ENCODE results near the gene MAD1L1.

The MAD1L1 gene

DNA sequence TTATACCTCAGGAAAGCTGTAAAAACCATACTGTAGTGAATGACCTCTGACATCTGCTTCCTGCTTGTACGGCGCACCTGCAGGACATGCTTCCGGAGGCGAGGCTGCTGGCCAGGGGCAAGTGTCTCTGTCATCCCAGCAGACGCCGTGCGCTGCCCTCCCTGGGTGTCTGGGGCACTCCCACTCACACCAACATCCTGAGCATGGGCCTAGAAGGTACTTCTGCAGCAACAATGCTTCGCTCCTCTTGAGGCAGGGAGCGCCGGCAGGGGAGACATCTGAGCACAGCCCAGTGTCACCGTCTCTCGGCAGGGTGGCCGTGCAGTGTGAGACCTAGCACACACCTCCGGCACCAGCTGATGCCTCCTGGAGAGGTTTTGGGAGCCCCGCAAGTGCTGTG is 269.2 kb downstream of the MAD1L1 start:
- DNase-seq, result no peak

DNA sequence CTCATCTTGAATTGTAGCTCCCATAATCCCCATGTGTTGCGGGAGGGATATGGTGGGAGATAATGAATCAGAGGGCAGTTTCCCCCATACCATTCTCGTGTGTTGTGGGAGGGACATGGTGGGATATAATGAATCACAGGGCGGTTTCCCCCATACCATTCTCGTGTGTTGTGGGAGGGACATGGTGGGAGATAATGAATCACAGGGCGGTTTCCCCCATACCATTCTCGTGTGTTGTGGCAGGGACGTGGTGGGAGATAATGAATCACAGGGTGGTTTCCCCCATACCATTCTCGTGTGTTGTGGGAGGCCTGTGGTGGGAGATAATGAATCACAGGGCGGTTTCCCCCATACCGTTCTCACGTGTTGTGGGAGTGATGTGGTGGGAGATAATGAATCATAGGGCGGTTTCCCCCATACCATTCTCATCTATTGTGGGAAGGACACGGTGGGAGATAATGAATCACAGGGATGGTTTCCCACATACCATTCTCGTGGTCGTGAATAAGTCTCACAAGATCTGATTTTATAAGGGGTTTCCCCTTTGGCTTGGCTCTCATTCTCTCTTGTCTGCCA is 271.0 kb downstream of the MAD1L1 start:
- DNase-seq, result peak in 1 of 2 experiments; percentile 61

- no peak for DNase-seq
Observed at GRCh38 chr7:1959305-1959704, 273.4 kb downstream of the MAD1L1 start.

- DNase-seq, result no peak
Observed at GRCh38 chr7:1957471-1958225, 275.1 kb downstream of the MAD1L1 start.

DNA sequence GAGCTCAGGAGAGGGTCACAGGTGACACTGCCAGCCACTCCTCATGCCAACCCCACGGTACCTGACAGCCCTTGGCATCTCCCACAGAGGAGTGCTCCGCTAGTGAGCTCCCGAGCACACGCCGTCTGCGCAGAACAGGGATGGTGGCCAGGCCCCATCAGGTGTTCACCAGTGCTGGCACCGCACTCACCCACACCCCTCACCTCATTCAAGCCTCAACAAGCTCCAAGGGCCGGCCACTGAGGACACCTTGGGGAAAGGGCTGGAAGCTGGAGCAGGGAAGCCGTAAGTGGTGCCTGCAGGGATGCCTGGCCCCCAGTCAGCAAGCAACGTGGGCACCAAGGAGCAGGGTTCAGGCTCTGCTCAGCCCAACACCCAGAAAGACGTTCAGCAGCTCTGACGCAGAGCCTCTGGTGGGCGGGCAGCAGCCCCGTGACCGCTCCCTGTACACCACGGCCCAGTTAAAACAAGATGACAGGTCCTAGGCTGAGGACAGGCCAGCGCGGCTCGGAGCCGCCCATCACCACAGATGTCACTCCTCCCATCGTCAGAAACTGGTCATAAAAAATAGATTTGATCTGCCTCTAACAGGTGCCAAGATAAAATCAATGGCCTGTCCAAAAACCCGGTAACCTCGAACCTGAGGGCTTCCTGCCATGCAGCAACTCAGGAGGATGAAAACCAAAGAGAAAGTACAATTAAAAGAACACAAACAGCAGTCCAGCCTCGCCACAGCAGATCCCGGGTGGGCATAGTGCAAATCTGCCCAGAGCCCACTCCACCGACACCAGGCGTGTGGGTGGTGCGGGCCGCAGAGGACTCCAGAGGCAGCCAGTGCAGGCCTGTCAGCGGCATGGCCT is 275.9 kb downstream of the MAD1L1 start:
- DNase-seq, result no peak

- no peak for DNase-seq
Observed at GRCh38 chr7:1956141-1956540, 276.6 kb downstream of the MAD1L1 start.

DNA sequence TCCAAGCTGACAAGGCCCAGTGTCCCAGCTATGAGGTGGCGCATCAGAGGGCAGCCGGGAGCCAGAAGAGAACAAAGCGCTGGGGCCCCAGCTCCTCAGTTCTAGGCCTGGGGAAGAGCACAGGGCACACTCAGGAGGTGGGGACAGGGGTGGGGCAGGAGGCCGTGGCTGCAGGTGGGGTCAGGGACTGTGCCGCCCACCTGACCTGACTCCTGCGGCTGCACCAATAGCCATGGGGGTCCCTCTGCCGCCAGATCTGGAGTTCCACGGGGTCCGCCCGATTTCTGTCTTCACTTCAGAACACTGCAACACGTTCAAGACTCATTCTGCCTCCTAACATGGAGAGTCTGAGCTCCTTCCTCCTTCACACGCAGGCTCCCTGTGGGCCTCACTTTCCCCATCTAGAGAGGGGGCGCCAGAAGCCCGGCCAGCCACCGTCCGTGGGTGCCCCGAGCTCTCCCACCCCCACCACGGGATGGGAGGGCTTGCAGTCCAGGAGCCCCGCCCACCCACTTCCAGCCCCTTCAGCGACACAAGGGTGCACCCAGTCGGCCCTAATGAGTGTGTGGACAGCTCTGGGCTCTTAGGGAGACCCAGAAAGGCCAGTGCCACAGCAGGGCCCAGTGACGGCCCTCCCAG is 278.3 kb downstream of the MAD1L1 start:
- no peak for DNase-seq

- DNase-seq, result no peak
Observed at GRCh38 chr7:1953199-1954190, 279.2 kb downstream of the MAD1L1 start.

DNA sequence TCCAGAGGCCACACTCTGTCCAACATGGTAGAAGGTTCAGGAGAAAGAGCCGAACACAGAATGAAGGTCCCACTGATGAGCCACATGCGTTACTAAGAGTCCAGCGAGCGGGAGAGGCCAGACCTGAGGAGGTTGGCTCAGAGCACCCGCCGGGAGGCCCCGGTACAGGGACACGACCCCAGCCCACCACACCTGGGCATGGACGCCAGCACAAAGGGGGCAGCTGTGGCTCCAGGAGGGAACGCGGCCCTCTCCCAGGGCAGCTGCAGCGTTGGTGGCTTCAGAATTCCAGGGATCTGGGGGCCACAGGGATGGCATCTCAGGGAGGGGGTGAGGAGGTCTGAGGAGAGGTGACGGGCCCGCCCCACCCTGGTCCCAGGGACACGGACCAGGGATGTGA is 280.0 kb downstream of the MAD1L1 start:
- no peak for DNase-seq

GRCh38 chr7:1952169-1952760 is 280.5 kb downstream of the MAD1L1 start:
- DNase-seq, result no peak

GRCh38 chr7:1951600-1951999 is 281.1 kb downstream of the MAD1L1 start:
- DNase-seq, result no peak

DNA sequence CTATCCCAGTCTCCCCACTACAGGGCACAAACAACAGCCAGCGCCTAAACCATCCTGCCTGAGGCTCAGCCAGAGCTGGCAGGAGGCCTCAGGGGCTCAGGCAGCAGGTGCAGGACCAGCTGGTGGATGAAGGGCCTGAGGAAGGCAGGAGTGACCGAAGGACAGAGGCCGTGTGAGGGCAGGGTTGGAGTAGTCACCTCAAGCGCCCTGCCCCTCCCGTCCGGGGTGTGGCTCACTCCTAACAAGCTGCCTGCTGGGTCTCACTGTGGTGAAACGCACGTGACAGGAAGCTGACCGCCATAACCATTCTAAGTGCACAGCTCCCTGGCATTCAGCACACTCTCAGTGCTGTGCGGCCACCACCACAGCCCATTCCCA is 281.6 kb downstream of the MAD1L1 start:
- no peak for DNase-seq

DNA sequence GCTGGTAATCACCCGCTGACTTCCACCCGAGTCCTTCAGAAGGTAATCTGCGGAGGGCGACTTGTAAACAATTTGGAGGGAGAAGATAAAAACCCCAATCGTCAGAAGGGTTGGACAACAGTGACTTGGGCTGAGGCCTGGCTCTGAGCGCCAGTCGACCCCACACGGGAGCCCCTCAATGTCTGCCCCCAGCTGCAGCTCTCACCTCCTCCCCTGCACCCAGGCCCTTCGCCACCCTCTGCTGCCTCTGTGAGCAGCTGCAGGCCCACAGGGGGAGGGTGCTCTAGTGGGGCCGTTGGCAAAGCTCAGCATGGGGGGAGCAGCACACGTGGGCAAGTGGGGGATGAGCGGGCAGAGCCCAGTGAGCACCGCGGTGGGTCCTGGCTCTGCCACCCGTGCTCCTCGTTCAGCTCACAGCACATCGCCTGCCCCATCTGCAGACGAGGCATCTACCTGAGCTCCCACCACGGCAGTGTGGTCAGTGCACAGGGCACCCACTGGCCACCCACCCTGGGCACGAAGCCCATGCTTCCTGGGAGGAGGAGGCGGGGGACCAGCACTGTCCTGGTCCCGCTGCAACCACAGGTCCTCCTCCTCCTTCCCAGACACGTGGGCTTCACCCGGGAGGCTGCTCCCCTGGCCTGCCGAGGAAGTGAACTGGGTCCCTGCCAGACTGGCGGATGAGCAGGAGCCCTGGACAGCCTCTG is 282.1 kb downstream of the MAD1L1 start:
- DNase-seq, result no peak

GRCh38 chr7:1950066-1950451 is 282.7 kb downstream of the MAD1L1 start:
- DNase-seq, result no peak

DNA sequence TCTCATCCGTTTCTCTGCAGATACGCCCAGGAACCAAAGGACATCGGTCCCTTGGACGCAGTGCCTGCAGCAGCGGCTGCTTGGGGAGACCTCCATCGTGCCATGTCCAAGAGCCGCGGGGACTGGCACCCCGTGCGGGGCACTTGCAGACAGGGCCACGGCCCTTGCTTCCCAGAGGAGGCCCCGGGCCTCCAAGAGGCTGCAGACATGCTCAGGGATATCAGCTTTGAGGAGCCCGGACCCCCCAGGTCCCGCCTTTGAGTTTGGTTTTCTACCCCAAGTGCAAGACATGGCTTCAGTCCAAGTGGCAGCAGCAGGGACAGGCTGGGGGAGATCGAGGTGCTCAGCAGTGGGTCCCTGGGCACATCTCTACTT is 283.1 kb downstream of the MAD1L1 start:
- DNase-seq, result no peak

DNA sequence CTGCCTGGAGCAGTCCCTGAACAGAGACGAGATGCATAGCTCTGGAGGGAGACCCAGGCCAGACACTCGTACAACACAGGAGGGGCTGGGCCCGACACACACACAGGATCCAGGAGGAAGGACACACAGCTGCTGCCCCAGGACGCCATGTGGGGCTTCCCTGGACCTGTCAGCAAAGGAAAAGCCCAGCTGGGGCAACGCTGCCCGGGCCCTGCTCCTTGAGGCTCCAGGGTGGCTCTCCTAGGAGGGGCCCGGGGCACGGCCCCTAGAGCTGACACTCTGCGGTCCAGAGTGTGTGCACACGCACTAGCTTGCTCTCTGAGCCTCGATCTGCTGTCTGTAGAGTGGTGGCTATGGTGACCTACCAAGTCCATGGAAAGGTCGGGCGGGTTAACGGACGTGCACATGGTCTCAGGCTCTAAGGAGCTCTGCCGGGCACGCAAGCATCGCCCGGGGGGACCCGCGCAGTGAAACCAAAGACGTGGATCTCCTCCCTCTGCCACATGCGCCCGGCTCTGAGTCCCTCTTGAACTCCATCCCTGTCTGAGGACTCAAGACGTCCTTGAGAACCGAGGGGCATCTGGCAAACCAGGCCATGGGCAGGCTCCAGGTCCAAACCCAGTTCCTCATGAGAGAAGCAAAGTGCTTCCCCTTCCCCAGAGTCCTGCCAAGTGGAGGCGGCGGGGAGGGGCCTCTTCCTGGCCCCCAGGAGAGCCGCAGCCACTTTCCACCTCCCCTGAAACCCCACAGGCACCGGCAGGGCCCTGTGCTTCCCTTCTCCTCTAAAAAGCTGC is 283.7 kb downstream of the MAD1L1 start:
- no peak for DNase-seq

DNA sequence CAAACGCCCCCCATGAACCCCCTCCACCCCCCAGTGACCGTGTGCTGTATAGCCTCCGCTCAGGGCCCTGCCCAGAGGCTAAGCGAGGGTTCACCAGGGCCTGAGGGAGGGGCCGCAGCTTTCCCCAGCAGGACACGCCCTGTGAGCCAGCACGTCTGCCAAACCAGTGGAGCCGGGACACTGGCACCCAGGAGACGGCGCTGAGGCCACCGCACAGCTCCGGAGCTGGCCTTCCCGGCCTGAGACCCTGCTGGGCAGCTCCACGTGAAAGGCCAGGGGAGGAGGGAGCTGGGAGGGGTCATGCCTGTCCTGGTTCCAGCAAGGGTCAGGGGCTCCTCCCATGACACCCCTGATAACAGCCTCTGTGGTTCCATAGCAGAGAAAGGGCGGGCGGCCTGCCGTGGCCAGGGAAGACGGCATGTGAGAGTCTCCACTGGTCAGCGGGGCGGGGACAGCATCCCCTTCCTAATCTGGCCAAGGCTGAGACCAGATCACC is 284.4 kb downstream of the MAD1L1 start:
- DNase-seq, result no peak

GRCh38 chr7:1947586-1948217 is 285.0 kb downstream of the MAD1L1 start:
- no peak for DNase-seq

GRCh38 chr7:1946773-1947450 is 285.8 kb downstream of the MAD1L1 start:
- no peak for DNase-seq
